Measurements from ENCODE around the gene UMODL1.

The UMODL1 gene

GRCh38 chr21:42049578-42050430 lies 21.3 kb upstream of the UMODL1 start:
- in situ Hi-C loops (cut with MboI; ENCODE audit: low pct_unique_long_range_greater_than_20kb, low sequenced_read_pairs, unreplicated experiment) = no loop called here
- TF ChIP-seq CTCF (IDR thresholded peaks at IDR 0.05; ENCODE audit: extremely low read depth, insufficient read depth, missing control alignments) = peak; percentile 11
- no peak for DNase-seq (ENCODE audit: low spot score)

DNA sequence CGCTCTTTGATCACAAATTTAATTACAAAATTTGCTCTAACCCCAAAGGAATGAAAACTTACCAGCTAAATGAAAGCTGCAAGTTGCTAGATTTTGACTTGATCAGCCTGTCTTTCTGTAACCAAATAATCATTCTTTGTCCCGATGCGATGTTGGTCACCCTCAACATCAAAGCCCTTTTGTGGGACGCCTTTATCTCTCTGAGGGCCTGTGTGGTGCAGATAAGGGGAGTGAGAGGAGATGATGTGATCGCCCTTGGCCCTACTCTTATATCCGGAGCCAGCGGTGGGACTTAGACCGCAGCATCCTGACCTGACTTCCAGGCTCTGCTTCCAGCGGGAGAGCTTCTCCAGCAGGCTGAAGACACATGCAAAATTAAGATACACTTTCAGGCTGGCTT lies 19.3 kb upstream of the UMODL1 start:
- no peak for DNase-seq (ENCODE audit: low spot score)
- in situ Hi-C loops (cut with MboI; ENCODE audit: low pct_unique_long_range_greater_than_20kb, low sequenced_read_pairs, unreplicated experiment) = no loop called here
- no peak for TF ChIP-seq CTCF (IDR thresholded peaks at IDR 0.05; ENCODE audit: extremely low read depth, insufficient read depth, missing control alignments)

DNA sequence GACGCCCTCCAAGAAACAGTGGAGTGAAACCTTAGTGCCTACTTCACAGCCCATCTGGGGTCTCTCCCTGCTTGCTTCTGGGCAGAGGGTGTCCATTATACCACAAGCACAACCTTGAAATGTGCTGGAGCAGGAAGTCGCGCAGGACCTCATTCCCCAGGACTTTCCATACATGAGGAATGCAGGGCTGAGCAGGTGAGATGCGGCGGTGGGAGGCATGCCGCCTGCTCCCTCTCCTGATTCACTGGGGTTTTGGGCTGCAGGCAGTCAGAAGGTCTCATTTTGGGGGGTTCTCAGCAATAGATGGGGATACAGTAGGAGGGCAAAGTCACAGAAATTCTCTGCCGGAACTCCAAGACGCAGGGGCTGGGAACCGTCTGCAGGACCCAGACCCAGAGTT lies 15.7 kb upstream of the UMODL1 start:
- TF ChIP-seq CTCF (IDR thresholded peaks at IDR 0.05; ENCODE audit: extremely low read depth, insufficient read depth, missing control alignments) = no peak
- in situ Hi-C loops (cut with MboI; ENCODE audit: low pct_unique_long_range_greater_than_20kb, low sequenced_read_pairs, unreplicated experiment) = no loop called here
- no peak for DNase-seq (ENCODE audit: low spot score)

- in situ Hi-C loops (cut with MboI; ENCODE audit: low pct_unique_long_range_greater_than_20kb, low sequenced_read_pairs, unreplicated experiment) = no loop called here
- DNase-seq (ENCODE audit: low spot score) = no peak
Measured at GRCh38 chr21:42056468-42056867, 14.6 kb upstream of the UMODL1 start.

GRCh38 chr21:42056996-42057689 lies 14.0 kb upstream of the UMODL1 start:
- no peak for TF ChIP-seq CTCF (IDR thresholded peaks at IDR 0.05; ENCODE audit: extremely low read depth, insufficient read depth, missing control alignments)
- no peak for DNase-seq (ENCODE audit: low spot score)
- in situ Hi-C loops (cut with MboI; ENCODE audit: low pct_unique_long_range_greater_than_20kb, low sequenced_read_pairs, unreplicated experiment) = no loop called here

More at GRCh38 chr21:42056468-42056867, 14.6 kb upstream of the UMODL1 start:
- TF ChIP-seq CTCF (IDR thresholded peaks at IDR 0.05; ENCODE audit: extremely low read depth, insufficient read depth, missing control alignments) = no peak

DNA sequence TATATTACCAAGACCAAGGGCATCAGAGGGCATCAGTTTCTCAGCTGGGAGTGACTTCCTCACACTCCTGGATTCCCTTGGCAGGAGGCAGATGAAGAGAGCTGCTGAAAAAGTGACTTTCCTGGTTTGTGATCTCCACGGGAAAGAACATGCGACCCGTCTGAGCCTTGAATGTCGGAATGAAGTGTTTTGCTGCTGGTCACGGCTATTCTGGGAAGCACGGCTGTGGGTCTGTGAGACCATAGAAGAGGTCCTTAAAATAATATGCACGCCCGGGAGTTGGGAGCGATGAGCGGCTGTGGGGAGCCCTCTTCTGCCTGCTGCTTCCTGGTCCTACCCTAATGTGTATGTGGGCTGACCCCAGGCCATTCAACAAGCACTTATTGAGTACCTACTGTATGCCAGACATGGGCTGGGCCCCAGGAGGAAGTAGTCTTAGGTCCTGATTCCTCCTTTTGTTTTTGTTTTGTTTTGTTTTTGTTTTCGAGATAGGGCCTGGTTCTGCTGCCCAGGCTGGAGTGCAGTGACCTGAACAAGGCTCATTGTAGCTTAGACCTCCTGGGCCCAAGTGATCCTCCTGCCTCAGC lies 13.2 kb upstream of the UMODL1 start:
- TF ChIP-seq CTCF (IDR thresholded peaks at IDR 0.05; ENCODE audit: extremely low read depth, insufficient read depth, missing control alignments) = no peak
- no peak for DNase-seq (ENCODE audit: low spot score)
- in situ Hi-C loops (cut with MboI; ENCODE audit: low pct_unique_long_range_greater_than_20kb, low sequenced_read_pairs, unreplicated experiment) = no loop called here
